GM18951 (cell line): ENCODE data around the gene MSL2.
"Not testable (repeated sequence)": the region's sequence is repeated elsewhere in the genome, so short reads cannot be mapped to it uniquely, and the experiment has no call there.

Experiments used
- POLR2A ChIP-seq: IDR thresholded peaks from 4 replicates; pipeline ENCODE4 v1.6.1; 2011; ENCODE audit warnings: mild to moderate bottlenecking; ENCODE audit not compliant: insufficient read length, insufficient read depth; ENCODE audit errors: extremely low read depth
- in situ Hi-C: fragments of 300-500 bp; cut with MboI; formaldehyde crosslinking; loops from one replicate; pipeline ENCODE4 v1.12.0; 2022; ENCODE audit warnings: low sequenced_read_pairs, mixed read lengths, inconsistent platforms; ENCODE audit not compliant: unreplicated experiment

Gene MSL2

GRCh38 chr3:136142592-136142991 is 53.5 kb downstream of the MSL2 start:
- no peak for TF ChIP-seq POLR2A
- in situ Hi-C loops: no loop called here

GRCh38 chr3:136141891-136142290 is 54.2 kb downstream of the MSL2 start:
- TF ChIP-seq POLR2A: no peak
- in situ Hi-C loops: no loop called here

- in situ Hi-C loops: no loop called here
- TF ChIP-seq POLR2A: no peak
Observed at GRCh38 chr3:136141291-136141785, 54.8 kb downstream of the MSL2 start.

- TF ChIP-seq POLR2A: no peak
- in situ Hi-C loops: no loop called here
Observed at GRCh38 chr3:136136454-136136853, 59.7 kb downstream of the MSL2 start.

- no peak for TF ChIP-seq POLR2A
- in situ Hi-C loops: no loop called here
Observed at GRCh38 chr3:136135039-136135802, 60.9 kb downstream of the MSL2 start.

- in situ Hi-C loops: no loop called here
- TF ChIP-seq POLR2A: no peak
Observed at GRCh38 chr3:136134091-136134490, 62.0 kb downstream of the MSL2 start.

- in situ Hi-C loops: not testable (repeated sequence)
Observed at GRCh38 chr3:136131647-136132046, 64.5 kb downstream of the MSL2 start.

- in situ Hi-C loops: no loop called here
- TF ChIP-seq POLR2A: no peak
Observed at GRCh38 chr3:136122006-136122405, 74.1 kb downstream of the MSL2 start.

GRCh38 chr3:136120373-136121348 is 75.5 kb downstream of the MSL2 start:
- in situ Hi-C loops: no loop called here
- TF ChIP-seq POLR2A: no peak

GRCh38 chr3:136119783-136120182 is 76.4 kb downstream of the MSL2 start:
- in situ Hi-C loops: not testable (repeated sequence)

- in situ Hi-C loops: not testable (repeated sequence)
Observed at GRCh38 chr3:136119332-136119731, 76.8 kb downstream of the MSL2 start.

- TF ChIP-seq POLR2A: no peak
- in situ Hi-C loops: no loop called here
Observed at GRCh38 chr3:136114421-136114820, 81.7 kb downstream of the MSL2 start.

- in situ Hi-C loops: no loop called here
- TF ChIP-seq POLR2A: no peak
Observed at GRCh38 chr3:136110481-136110880, 85.7 kb downstream of the MSL2 start.

GRCh38 chr3:136109499-136109898 is 86.6 kb downstream of the MSL2 start:
- no peak for TF ChIP-seq POLR2A
- in situ Hi-C loops: no loop called here
